ENCODE measurements around the gene PILRA.

Gene PILRA

DNA sequence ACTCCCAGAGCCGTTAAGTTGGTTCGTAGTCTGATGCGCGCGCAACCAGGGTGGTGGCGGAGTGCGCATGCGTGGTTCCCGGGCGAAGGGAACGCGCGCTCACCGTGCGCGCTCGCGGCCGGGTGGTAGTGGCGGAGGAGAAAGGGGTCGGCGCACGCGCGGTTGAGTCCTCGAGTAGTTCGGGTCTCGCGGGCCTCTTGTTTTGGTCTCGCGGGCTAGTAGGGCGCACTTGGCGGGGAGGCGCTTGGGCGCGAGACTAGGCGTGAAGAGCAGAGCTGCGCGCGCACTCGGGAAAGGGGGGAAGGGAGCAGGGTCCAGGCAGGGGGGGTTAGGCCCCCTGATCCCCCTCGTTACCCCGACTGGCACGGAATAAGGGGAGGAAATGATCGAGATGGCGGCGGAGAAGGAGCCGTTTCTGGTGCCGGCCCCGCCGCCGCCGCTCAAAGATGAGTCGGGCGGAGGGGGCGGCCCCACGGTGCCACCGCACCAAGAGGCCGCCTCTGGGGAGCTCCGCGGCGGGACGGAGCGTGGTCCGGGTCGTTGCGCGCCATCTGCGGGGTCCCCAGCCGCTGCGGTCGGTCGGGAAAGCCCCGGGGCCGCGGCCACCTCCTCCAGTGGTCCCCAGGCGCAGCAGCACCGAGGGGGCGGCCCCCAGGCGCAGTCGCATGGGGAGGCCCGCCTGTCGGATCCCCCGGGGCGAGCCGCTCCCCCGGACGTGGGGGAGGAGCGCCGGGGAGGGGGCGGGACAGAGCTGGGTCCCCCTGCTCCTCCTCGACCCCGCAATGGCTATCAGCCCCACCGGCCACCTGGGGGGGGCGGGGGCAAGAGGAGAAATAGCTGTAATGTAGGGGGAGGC, 56.6 kb downstream of the PILRA start, which contains the start of gene MEPCE:
MEPCE (plus strand) TSS at position 195 of the 856 bp plus-strand sequence; CDS start at position 383, 188 bp downstream.
- WGBS = under 1% methylated on average over 69 of the region's 95 CpGs
- peak within 1 kb of the TSS; percentile 100 for H3K27ac ChIP-seq (ENCODE audit: low read length, poor library complexity, severe bottlenecking)
- peaks cover 35 to 42% of the 10 kb centered on the region in 2 experiments for H3K36me3 ChIP-seq (ENCODE audit: control insufficient read depth in 1 of 2, insufficient read depth in 2 of 2, low read depth in 1 of 2, low read length in 2 of 2)

DNA sequence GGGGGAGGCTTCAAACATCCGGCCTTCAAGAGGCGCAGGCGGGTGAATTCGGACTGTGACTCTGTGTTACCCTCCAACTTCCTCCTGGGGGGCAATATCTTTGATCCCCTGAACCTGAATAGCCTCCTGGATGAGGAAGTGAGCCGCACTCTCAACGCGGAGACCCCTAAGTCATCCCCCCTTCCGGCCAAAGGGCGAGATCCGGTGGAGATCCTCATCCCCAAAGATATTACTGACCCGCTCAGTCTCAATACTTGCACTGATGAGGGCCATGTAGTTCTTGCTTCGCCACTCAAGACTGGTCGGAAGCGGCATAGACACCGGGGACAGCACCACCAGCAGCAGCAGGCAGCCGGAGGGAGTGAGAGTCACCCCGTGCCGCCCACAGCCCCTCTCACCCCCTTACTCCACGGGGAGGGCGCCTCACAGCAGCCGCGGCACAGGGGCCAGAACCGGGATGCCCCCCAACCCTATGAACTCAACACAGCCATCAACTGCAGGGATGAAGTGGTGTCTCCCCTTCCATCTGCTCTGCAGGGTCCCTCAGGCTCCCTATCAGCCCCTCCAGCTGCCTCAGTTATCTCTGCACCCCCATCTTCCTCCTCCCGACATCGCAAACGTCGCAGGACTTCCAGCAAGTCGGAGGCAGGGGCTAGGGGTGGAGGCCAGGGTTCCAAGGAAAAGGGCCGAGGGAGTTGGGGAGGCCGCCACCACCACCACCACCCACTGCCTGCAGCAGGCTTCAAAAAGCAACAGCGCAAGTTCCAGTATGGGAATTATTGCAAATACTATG, 57.4 kb downstream of the PILRA start:
- H2BK5ac ChIP-seq (ENCODE audit: low read depth, low read length, poor library complexity, severe bottlenecking) = no peak overlapping the region
- peak overlapping the region in 1 of 2 experiments; percentile 89 for H3K14ac ChIP-seq (ENCODE audit: low read length in 2 of 2)
- H3K4ac ChIP-seq (ENCODE audit: low read depth in 1 of 2, low read length in 2 of 2) = peak overlapping the region; percentile 60 to 97
- peak overlapping the region; percentile 12 for H2BK15ac ChIP-seq (ENCODE audit: low read depth, poor library complexity, severe bottlenecking)
- H3K4me1 ChIP-seq (ENCODE audit: control insufficient read depth, insufficient read depth, low read depth, low read length) = peaks cover 29% of the 10 kb centered on the region
- H3K23ac ChIP-seq (ENCODE audit: low read length in 2 of 2) = peak overlapping the region in 1 of 2 experiments; percentile 17
- no peaks in the 10 kb centered on the region for H3K27me3 ChIP-seq (ENCODE audit: control insufficient read depth in 1 of 2, insufficient read depth in 1 of 2, low read length in 2 of 2)
- H3K9ac ChIP-seq (ENCODE audit: low read length) = peak overlapping the region; percentile 99
- H2BK12ac ChIP-seq (ENCODE audit: low read length in 2 of 2) = peak overlapping the region in 1 of 2 experiments; percentile 59
- WGBS = 49% methylated on average over 27 of the region's 31 CpGs
- peak overlapping the region; percentile 71 for H4K8ac ChIP-seq (ENCODE audit: low read length)
- H3K9me3 ChIP-seq (ENCODE audit: control insufficient read depth, low read length) = no peaks in the 10 kb centered on the region
- H3K4me2 ChIP-seq (ENCODE audit: low read length, poor library complexity, severe bottlenecking) = peak overlapping the region; percentile 66
- H3K36me3 ChIP-seq (ENCODE audit: control insufficient read depth in 1 of 2, insufficient read depth in 2 of 2, low read depth in 1 of 2, low read length in 2 of 2) = peaks cover 38 to 45% of the 10 kb centered on the region in 2 experiments
- peak overlapping the region; percentile 98 for H2BK120ac ChIP-seq (ENCODE audit: low read depth, low read length)
- H3K79me1 ChIP-seq (replicated peaks; ENCODE audit: low read length, poor library complexity, severe bottlenecking) = peaks cover 6% of the 10 kb centered on the region
- peak overlapping the region; percentile 72 for H2AK5ac ChIP-seq (ENCODE audit: low read length, severe bottlenecking)
- H3K27ac ChIP-seq (ENCODE audit: low read length, poor library complexity, severe bottlenecking) = peak overlapping the region; percentile 64
- no peak for DNase-seq
- peak overlapping the region; percentile 79 for H4K91ac ChIP-seq (ENCODE audit: low read length)
- H3K4me3 ChIP-seq (ENCODE audit: insufficient read depth in 1 of 2, low read depth in 1 of 2, low read length in 2 of 2) = peak overlapping the region; percentile 85 to 90
- peak overlapping the region; percentile 82 to 99 for H3K18ac ChIP-seq (ENCODE audit: low read depth in 1 of 2, low read length in 2 of 2)
- no peak overlapping the region for H2AFZ ChIP-seq (ENCODE audit: low read depth, low read length)

More for the DNA sequence above, 56.6 kb downstream of the PILRA start, which contains the start of gene MEPCE:
- Histone ChIP-seq H3K4ac (ENCODE audit: low read depth in 1 of 2, low read length in 2 of 2) (peak within 1 kb of the TSS; percentile 81 to 97), H3K27me3 (ENCODE audit: control insufficient read depth in 1 of 2, insufficient read depth in 1 of 2, low read length in 2 of 2) (no peaks in the 10 kb centered on the region), H2AK5ac (ENCODE audit: low read length, severe bottlenecking) (peak within 1 kb of the TSS; percentile 86), H3K18ac (ENCODE audit: low read depth in 1 of 2, low read length in 2 of 2) (peak within 1 kb of the TSS; percentile 97 to 99), H2BK5ac (ENCODE audit: low read depth, low read length, poor library complexity, severe bottlenecking) (peak within 1 kb of the TSS; percentile 99), H3K9me3 (ENCODE audit: control insufficient read depth, low read length) (no peaks in the 10 kb centered on the region), H4K91ac (ENCODE audit: low read length) (peak within 1 kb of the TSS; percentile 100), H3K4me2 (ENCODE audit: low read length, poor library complexity, severe bottlenecking) (peak within 1 kb of the TSS; percentile 66), H3K79me1 (replicated peaks; ENCODE audit: low read length, poor library complexity, severe bottlenecking) (peaks cover 6% of the 10 kb centered on the region), H2BK120ac (ENCODE audit: low read depth, low read length) (peak within 1 kb of the TSS; percentile 98), H3K4me3 (ENCODE audit: insufficient read depth in 1 of 2, low read depth in 1 of 2, low read length in 2 of 2) (peak within 1 kb of the TSS; percentile 85 to 90), H3K9ac (ENCODE audit: low read length) (peak within 1 kb of the TSS; percentile 99), H3K4me1 (ENCODE audit: control insufficient read depth, insufficient read depth, low read depth, low read length) (peaks cover 24% of the 10 kb centered on the region), H4K8ac (ENCODE audit: low read length) (peak within 1 kb of the TSS; percentile 99), H3K14ac (ENCODE audit: low read length in 2 of 2) (peak within 1 kb of the TSS; percentile 89 to 97), H2BK15ac (ENCODE audit: low read depth, poor library complexity, severe bottlenecking) (peak within 1 kb of the TSS; percentile 100), H3K23ac (ENCODE audit: low read length in 2 of 2) (peak within 1 kb of the TSS in 1 of 2 experiments; percentile 17), H2BK12ac (ENCODE audit: low read length in 2 of 2) (peak within 1 kb of the TSS; percentile 57 to 59), H2AFZ (ENCODE audit: low read depth, low read length) (peak within 1 kb of the TSS; percentile 36)
- DNase-seq = peak; percentile 98

DNA sequence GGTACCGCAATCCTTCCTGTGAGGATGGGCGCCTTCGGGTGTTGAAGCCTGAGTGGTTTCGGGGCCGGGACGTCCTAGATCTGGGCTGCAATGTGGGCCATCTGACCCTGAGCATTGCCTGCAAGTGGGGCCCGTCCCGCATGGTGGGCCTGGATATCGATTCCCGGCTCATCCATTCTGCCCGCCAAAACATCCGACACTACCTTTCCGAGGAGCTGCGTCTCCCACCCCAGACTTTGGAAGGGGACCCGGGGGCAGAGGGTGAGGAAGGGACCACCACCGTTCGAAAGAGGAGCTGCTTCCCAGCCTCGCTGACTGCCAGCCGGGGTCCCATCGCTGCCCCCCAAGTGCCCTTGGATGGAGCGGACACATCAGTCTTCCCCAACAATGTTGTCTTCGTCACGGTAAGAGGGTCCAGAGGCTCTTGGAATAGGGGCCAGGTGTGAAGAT, 58.0 kb downstream of the PILRA start:
- WGBS = 99% methylated on average over 23 of the region's 23 CpGs
- Histone ChIP-seq H3K4me3 (ENCODE audit: insufficient read depth in 1 of 2, low read depth in 1 of 2, low read length in 2 of 2) (peak overlapping the region in 1 of 2 experiments; percentile 90), H4K91ac (ENCODE audit: low read length) (peak overlapping the region; percentile 43), H3K4me2 (ENCODE audit: low read length, poor library complexity, severe bottlenecking) (no peak overlapping the region), H3K27ac (ENCODE audit: low read length, poor library complexity, severe bottlenecking) (no peak overlapping the region), H3K9me3 (ENCODE audit: control insufficient read depth, low read length) (no peaks in the 10 kb centered on the region), H2BK120ac (ENCODE audit: low read depth, low read length) (no peak overlapping the region), H3K9ac (ENCODE audit: low read length) (peak overlapping the region; percentile 99), H3K36me3 (ENCODE audit: control insufficient read depth in 1 of 2, insufficient read depth in 2 of 2, low read depth in 1 of 2, low read length in 2 of 2) (peaks cover 40 to 45% of the 10 kb centered on the region in 2 experiments), H3K4ac (ENCODE audit: low read depth in 1 of 2, low read length in 2 of 2) (no peak overlapping the region), H3K14ac (ENCODE audit: low read length in 2 of 2) (no peak overlapping the region), H3K23ac (ENCODE audit: low read length in 2 of 2) (no peak overlapping the region), H2BK15ac (ENCODE audit: low read depth, poor library complexity, severe bottlenecking) (no peak overlapping the region), H2AFZ (ENCODE audit: low read depth, low read length) (no peak overlapping the region), H3K18ac (ENCODE audit: low read depth in 1 of 2, low read length in 2 of 2) (no peak overlapping the region), H2AK5ac (ENCODE audit: low read length, severe bottlenecking) (no peak overlapping the region), H2BK5ac (ENCODE audit: low read depth, low read length, poor library complexity, severe bottlenecking) (no peak overlapping the region), H3K79me1 (replicated peaks; ENCODE audit: low read length, poor library complexity, severe bottlenecking) (peaks cover 6% of the 10 kb centered on the region), H4K8ac (ENCODE audit: low read length) (peak overlapping the region; percentile 53), H2BK12ac (ENCODE audit: low read length in 2 of 2) (no peak overlapping the region), H3K4me1 (ENCODE audit: control insufficient read depth, insufficient read depth, low read depth, low read length) (peaks cover 29% of the 10 kb centered on the region), H3K27me3 (ENCODE audit: control insufficient read depth in 1 of 2, insufficient read depth in 1 of 2, low read length in 2 of 2) (no peaks in the 10 kb centered on the region)
- no peak for DNase-seq
